ENCODE data around the gene MBP.
"Not testable (repeated sequence)": the region's sequence is repeated elsewhere in the genome, so short reads cannot be mapped to it uniquely, and the experiment has no call there.

Gene MBP

GRCh38 chr18:77022116-77022515, 110.5 kb downstream of the MBP start:
- DNase-seq (ENCODE audit: low read depth), result no peak

GRCh38 chr18:77021478-77021877, 111.1 kb downstream of the MBP start:
- DNase-seq (ENCODE audit: low read depth), result not testable (repeated sequence)

GRCh38 chr18:77021075-77021474, 111.5 kb downstream of the MBP start:
- no peak for DNase-seq (ENCODE audit: low read depth)

GRCh38 chr18:77020561-77020960, 112.0 kb downstream of the MBP start:
- DNase-seq (ENCODE audit: low read depth), result no peak

- no peak for DNase-seq (ENCODE audit: low read depth)
Measured at GRCh38 chr18:77019641-77020040, 112.9 kb downstream of the MBP start.

- DNase-seq (ENCODE audit: low read depth), result not testable (repeated sequence)
Measured at GRCh38 chr18:77018650-77019049, 113.9 kb downstream of the MBP start.

GRCh38 chr18:77017355-77017754, 115.2 kb downstream of the MBP start:
- DNase-seq (ENCODE audit: low read depth), result no peak

- no peak for DNase-seq (ENCODE audit: low read depth)
Measured at GRCh38 chr18:77016936-77017335, 115.6 kb downstream of the MBP start.

GRCh38 chr18:77015771-77016710, 116.5 kb downstream of the MBP start:
- DNase-seq (ENCODE audit: low read depth), result no peak

GRCh38 chr18:77015169-77015568, 117.4 kb downstream of the MBP start:
- no peak for DNase-seq (ENCODE audit: low read depth)

GRCh38 chr18:77014538-77014937, 118.0 kb downstream of the MBP start:
- no peak for DNase-seq (ENCODE audit: low read depth)

GRCh38 chr18:77013811-77014521, 118.6 kb downstream of the MBP start:
- DNase-seq (ENCODE audit: low read depth), result no peak

GRCh38 chr18:77012806-77013541, 119.6 kb downstream of the MBP start:
- no peak for DNase-seq (ENCODE audit: low read depth)

GRCh38 chr18:77012120-77012519, 120.5 kb downstream of the MBP start:
- no peak for DNase-seq (ENCODE audit: low read depth)

- no peak for DNase-seq (ENCODE audit: low read depth)
Measured at GRCh38 chr18:77009675-77010074, 122.9 kb downstream of the MBP start.

- DNase-seq (ENCODE audit: low read depth), result no peak
Measured at GRCh38 chr18:77008576-77009315, 123.8 kb downstream of the MBP start.

- DNase-seq (ENCODE audit: low read depth), result no peak
Measured at GRCh38 chr18:77008006-77008405, 124.6 kb downstream of the MBP start.

- no peak for DNase-seq (ENCODE audit: low read depth)
Measured at GRCh38 chr18:77007251-77007650, 125.3 kb downstream of the MBP start.

- no peak for DNase-seq (ENCODE audit: low read depth)
Measured at GRCh38 chr18:77006305-77007175, 126.0 kb downstream of the MBP start.

GRCh38 chr18:77005651-77006195, 126.9 kb downstream of the MBP start:
- no peak for DNase-seq (ENCODE audit: low read depth)

Measured in GM04503 (cell line).